ENCODE data around the gene MSMP. TPM values are rescaled to one million over a fixed set of nuclear protein-coding genes. Genes with fewer than 3 reads are reported as not detected.

The MSMP gene
- total and polyA plus RNA-seq, 9 of the 15 experiments (the other 6 are each of a cell fraction or from before 2014, with no cell fraction given) = 0.60 TPM; not detected in 8

GRCh38 chr9:35728041-35728971 lies 25.8 kb downstream of the MSMP start (continued):
- TF ChIP-seq RBBP5 (IDR thresholded peaks at IDR 0.05; ENCODE audit: borderline replicate concordance, insufficient read depth, low read length, poor library complexity, severe bottlenecking) (no peak), TCF3 (CRISPR knock-in tag; IDR thresholded peaks at IDR 0.05) (peak; percentile 88), ZNF740 (CRISPR knock-in tag; IDR thresholded peaks at IDR 0.05) (no peak), ZNF740 (tag; IDR thresholded peaks at IDR 0.05) (no peak), MAFG (tag; conservative IDR thresholded peaks at IDR 0.05) (peak; percentile 77), ESRRB (CRISPR knock-in tag; IDR thresholded peaks at IDR 0.05; ENCODE audit: borderline replicate concordance) (no peak), ZNF583 (CRISPR knock-in tag; IDR thresholded peaks at IDR 0.05) (no peak), POLR2A (conservative IDR thresholded peaks at IDR 0.05) (peak; percentile 82), ZBTB12 (CRISPR knock-in tag; IDR thresholded peaks at IDR 0.05) (no peak), SAFB (IDR thresholded peaks at IDR 0.05; ENCODE audit: borderline replicate concordance, low read depth, low read length) (no peak), ZNF57 (CRISPR knock-in tag; IDR thresholded peaks at IDR 0.05) (no peak), PHB2 (IDR thresholded peaks at IDR 0.05; ENCODE audit: low read depth) (peak; percentile 87), THRB (CRISPR knock-in tag; conservative IDR thresholded peaks at IDR 0.05) (peak; percentile 91), CGGBP1 (CRISPR knock-in tag; IDR thresholded peaks at IDR 0.05) (no peak), RB1 (IDR thresholded peaks at IDR 0.05; ENCODE audit: low read depth) (no peak), BMI1 (IDR thresholded peaks at IDR 0.05; ENCODE audit: low read length) (no peak), HMGN3 (IDR thresholded peaks at IDR 0.05; ENCODE audit: borderline replicate concordance, extremely low read depth, insufficient read length, low read depth, low read length) (peak; percentile 65), RAD51 (IDR thresholded peaks at IDR 0.05; ENCODE audit: borderline replicate concordance, low read depth) (no peak), POLR3A (IDR thresholded peaks at IDR 0.05; ENCODE audit: borderline replicate concordance, extremely low read depth, insufficient read depth, insufficient read length) (no peak), MAX (CRISPR knock-in tag; IDR thresholded peaks at IDR 0.05) (no peak), ZNF668 (CRISPR knock-in tag; IDR thresholded peaks at IDR 0.05) (no peak), CSDE1 (IDR thresholded peaks at IDR 0.05) (no peak)

All from K562 (cell line).